Measurements from ENCODE around the gene ZNF512. TPM values are rescaled to one million over a fixed set of nuclear protein-coding genes. Genes with fewer than 3 reads are reported as not detected.
A peak's percentile ranks its signal among the peaks of the same experiment; 100 is the strongest.
"Not testable (repeated sequence)": the region's sequence is repeated elsewhere in the genome, so short reads cannot be mapped to it uniquely, and the experiment has no call there.

The ZNF512 gene
- total RNA-seq, 1 donor from 2014 or later: 23.5 TPM

- peaks cover 11 to 22% (median 14%) of the 10 kb centered on the region in 3 donors for H3K4me1 ChIP-seq (ENCODE audit: control insufficient read depth in 3 of 3, insufficient read depth in 3 of 3, low read length in 3 of 3)
- no peaks in the 10 kb centered on the region for H3K9me3 ChIP-seq (ENCODE audit: control insufficient read depth in 3 of 3, low read length in 3 of 3)
- peak within 1 kb of the TSS; percentile 94 to 98 (median 94) for H3K4me3 ChIP-seq (ENCODE audit: low read length in 3 of 3)
- H3K36me3 ChIP-seq (ENCODE audit: control insufficient read depth in 3 of 3, insufficient read depth in 3 of 3, low read length in 3 of 3): peaks cover 14 to 29% (median 21%) of the 10 kb centered on the region in 3 donors
- H3K27me3 ChIP-seq (ENCODE audit: control insufficient read depth in 3 of 3, insufficient read depth in 3 of 3, low read length in 3 of 3): no peaks in the 10 kb centered on the region
- H3K27ac ChIP-seq (ENCODE audit: low read depth, low read length): peak within 1 kb of the TSS; percentile 70
- H3K9ac ChIP-seq (ENCODE audit: low read depth in 1 of 3, low read length in 3 of 3): peak within 1 kb of the TSS; percentile 92 to 95 (median 94)
Measured at GRCh38 chr2:27628767-27629709, 46.2 kb downstream of the ZNF512 start, which contains the start of the genes CCDC121 and GPN1. Gene CCDC121 (minus strand): TSS chr2:27629012. CDS start chr2:27627799, 1,213 bp downstream. Gene GPN1 (plus strand): TSS chr2:27629050. CDS start chr2:27629059, 9 bp downstream.

- peaks cover 11 to 22% (median 14%) of the 10 kb centered on the region in 3 donors for H3K4me1 ChIP-seq (ENCODE audit: control insufficient read depth in 3 of 3, insufficient read depth in 3 of 3, low read length in 3 of 3)
- not testable (repeated sequence) for H3K9ac ChIP-seq (ENCODE audit: low read depth in 1 of 3, low read length in 3 of 3); H3K27ac ChIP-seq (ENCODE audit: low read depth, low read length); H3K27me3 ChIP-seq (ENCODE audit: control insufficient read depth in 3 of 3, insufficient read depth in 3 of 3, low read length in 3 of 3); H3K4me3 ChIP-seq (ENCODE audit: low read length in 3 of 3); H3K9me3 ChIP-seq (ENCODE audit: control insufficient read depth in 3 of 3, low read length in 3 of 3)
- peaks cover 19 to 39% (median 33%) of the 10 kb centered on the region in 3 donors for H3K36me3 ChIP-seq (ENCODE audit: control insufficient read depth in 3 of 3, insufficient read depth in 3 of 3, low read length in 3 of 3)
Measured at GRCh38 chr2:27630257-27630656, 47.4 kb downstream of the ZNF512 start.

- H3K9ac ChIP-seq (ENCODE audit: low read depth in 1 of 3, low read length in 3 of 3): no peak overlapping the region
- peaks cover 5 to 11% (median 6%) of the 10 kb centered on the region in 3 donors for H3K4me1 ChIP-seq (ENCODE audit: control insufficient read depth in 3 of 3, insufficient read depth in 3 of 3, low read length in 3 of 3)
- peaks cover 39 to 73% (median 56%) of the 10 kb centered on the region in 3 donors for H3K36me3 ChIP-seq (ENCODE audit: control insufficient read depth in 3 of 3, insufficient read depth in 3 of 3, low read length in 3 of 3)
- H3K27me3 ChIP-seq (ENCODE audit: control insufficient read depth in 3 of 3, insufficient read depth in 3 of 3, low read length in 3 of 3): no peaks in the 10 kb centered on the region
- no peak overlapping the region for H3K27ac ChIP-seq (ENCODE audit: low read depth, low read length)
- no peaks in the 10 kb centered on the region for H3K9me3 ChIP-seq (ENCODE audit: control insufficient read depth in 3 of 3, low read length in 3 of 3)
- no peak overlapping the region for H3K4me3 ChIP-seq (ENCODE audit: low read length in 3 of 3)
Measured at GRCh38 chr2:27634291-27634690, 51.4 kb downstream of the ZNF512 start.

- Histone ChIP-seq H3K27ac (ENCODE audit: low read depth, low read length) (no peak overlapping the region), H3K27me3 (ENCODE audit: control insufficient read depth in 3 of 3, insufficient read depth in 3 of 3, low read length in 3 of 3) (no peaks in the 10 kb centered on the region), H3K36me3 (ENCODE audit: control insufficient read depth in 3 of 3, insufficient read depth in 3 of 3, low read length in 3 of 3) (peaks cover 46 to 82% (median 62%) of the 10 kb centered on the region in 3 donors)
Measured at GRCh38 chr2:27636766-27637165, 53.9 kb downstream of the ZNF512 start.

GRCh38 chr2:27638037-27638637 is 55.3 kb downstream of the ZNF512 start:
- Histone ChIP-seq H3K4me3 (ENCODE audit: low read length in 3 of 3) (no peak overlapping the region), H3K9ac (ENCODE audit: low read depth in 1 of 3, low read length in 3 of 3) (no peak overlapping the region)

More at GRCh38 chr2:27636766-27637165, 53.9 kb downstream of the ZNF512 start:
- H3K9me3 ChIP-seq (ENCODE audit: control insufficient read depth in 3 of 3, low read length in 3 of 3): no peaks in the 10 kb centered on the region
- H3K4me1 ChIP-seq (ENCODE audit: control insufficient read depth in 3 of 3, insufficient read depth in 3 of 3, low read length in 3 of 3): no peaks in the 10 kb centered on the region
- no peak overlapping the region for H3K9ac ChIP-seq (ENCODE audit: low read depth in 1 of 3, low read length in 3 of 3)
- H3K4me3 ChIP-seq (ENCODE audit: low read length in 3 of 3): no peak overlapping the region

GRCh38 chr2:27638709-27639108 is 55.9 kb downstream of the ZNF512 start:
- Histone ChIP-seq H3K4me1 (ENCODE audit: control insufficient read depth in 3 of 3, insufficient read depth in 3 of 3, low read length in 3 of 3) (no peaks in the 10 kb centered on the region), H3K36me3 (ENCODE audit: control insufficient read depth in 3 of 3, insufficient read depth in 3 of 3, low read length in 3 of 3) (peaks cover 45 to 76% (median 60%) of the 10 kb centered on the region in 3 donors), H3K9ac (ENCODE audit: low read depth in 1 of 3, low read length in 3 of 3) (no peak overlapping the region), H3K27me3 (ENCODE audit: control insufficient read depth in 3 of 3, insufficient read depth in 3 of 3, low read length in 3 of 3) (no peaks in the 10 kb centered on the region), H3K9me3 (ENCODE audit: control insufficient read depth in 3 of 3, low read length in 3 of 3) (no peaks in the 10 kb centered on the region), H3K27ac (ENCODE audit: low read depth, low read length) (no peak overlapping the region), H3K4me3 (ENCODE audit: low read length in 3 of 3) (no peak overlapping the region)

More at GRCh38 chr2:27638037-27638637, 55.3 kb downstream of the ZNF512 start:
- no peaks in the 10 kb centered on the region for H3K4me1 ChIP-seq (ENCODE audit: control insufficient read depth in 3 of 3, insufficient read depth in 3 of 3, low read length in 3 of 3)
- H3K9me3 ChIP-seq (ENCODE audit: control insufficient read depth in 3 of 3, low read length in 3 of 3): no peaks in the 10 kb centered on the region
- H3K27me3 ChIP-seq (ENCODE audit: control insufficient read depth in 3 of 3, insufficient read depth in 3 of 3, low read length in 3 of 3): no peaks in the 10 kb centered on the region
- H3K27ac ChIP-seq (ENCODE audit: low read depth, low read length): no peak overlapping the region
- peaks cover 41 to 74% (median 62%) of the 10 kb centered on the region in 3 donors for H3K36me3 ChIP-seq (ENCODE audit: control insufficient read depth in 3 of 3, insufficient read depth in 3 of 3, low read length in 3 of 3)

GRCh38 chr2:27640722-27641245 is 57.9 kb downstream of the ZNF512 start:
- no peaks in the 10 kb centered on the region for H3K9me3 ChIP-seq (ENCODE audit: control insufficient read depth in 3 of 3, low read length in 3 of 3)
- H3K4me3 ChIP-seq (ENCODE audit: low read length in 3 of 3): no peak overlapping the region
- H3K36me3 ChIP-seq (ENCODE audit: control insufficient read depth in 3 of 3, insufficient read depth in 3 of 3, low read length in 3 of 3): peaks cover 41 to 67% (median 51%) of the 10 kb centered on the region in 3 donors
- no peak overlapping the region for H3K9ac ChIP-seq (ENCODE audit: low read depth in 1 of 3, low read length in 3 of 3)
- no peaks in the 10 kb centered on the region for H3K4me1 ChIP-seq (ENCODE audit: control insufficient read depth in 3 of 3, insufficient read depth in 3 of 3, low read length in 3 of 3)
- H3K27ac ChIP-seq (ENCODE audit: low read depth, low read length): no peak overlapping the region
- H3K27me3 ChIP-seq (ENCODE audit: control insufficient read depth in 3 of 3, insufficient read depth in 3 of 3, low read length in 3 of 3): no peaks in the 10 kb centered on the region

- Histone ChIP-seq H3K9me3 (ENCODE audit: control insufficient read depth in 3 of 3, low read length in 3 of 3) (no peaks in the 10 kb centered on the region), H3K36me3 (ENCODE audit: control insufficient read depth in 3 of 3, insufficient read depth in 3 of 3, low read length in 3 of 3) (peaks cover 30 to 57% (median 56%) of the 10 kb centered on the region in 3 donors), H3K4me3 (ENCODE audit: low read length in 3 of 3) (no peak overlapping the region), H3K4me1 (ENCODE audit: control insufficient read depth in 3 of 3, insufficient read depth in 3 of 3, low read length in 3 of 3) (no peaks in the 10 kb centered on the region), H3K27me3 (ENCODE audit: control insufficient read depth in 3 of 3, insufficient read depth in 3 of 3, low read length in 3 of 3) (no peaks in the 10 kb centered on the region), H3K27ac (ENCODE audit: low read depth, low read length) (no peak overlapping the region), H3K9ac (ENCODE audit: low read depth in 1 of 3, low read length in 3 of 3) (no peak overlapping the region)
Measured at GRCh38 chr2:27645197-27645596, 62.4 kb downstream of the ZNF512 start.

GRCh38 chr2:27647289-27647688 is 64.4 kb downstream of the ZNF512 start:
- Histone ChIP-seq H3K9me3 (ENCODE audit: control insufficient read depth in 3 of 3, low read length in 3 of 3) (no peaks in the 10 kb centered on the region), H3K36me3 (ENCODE audit: control insufficient read depth in 3 of 3, insufficient read depth in 3 of 3, low read length in 3 of 3) (peaks cover 34 to 57% (median 50%) of the 10 kb centered on the region in 3 donors), H3K4me1 (ENCODE audit: control insufficient read depth in 3 of 3, insufficient read depth in 3 of 3, low read length in 3 of 3) (no peaks in the 10 kb centered on the region), H3K27me3 (ENCODE audit: control insufficient read depth in 3 of 3, insufficient read depth in 3 of 3, low read length in 3 of 3) (no peaks in the 10 kb centered on the region), H3K27ac (ENCODE audit: low read depth, low read length) (no peak overlapping the region), H3K9ac (ENCODE audit: low read depth in 1 of 3, low read length in 3 of 3) (no peak overlapping the region), H3K4me3 (ENCODE audit: low read length in 3 of 3) (no peak overlapping the region)
